Keratinocyte (primary cell): ENCODE data around the gene PDZRN3. TPM values are rescaled to one million over a fixed set of nuclear protein-coding genes. Genes with fewer than 3 reads are reported as not detected.

Experiments used
- DNase-seq: peaks from one replicate; pipeline ENCODE4 v3.0.0-alpha.2; 2011; ENCODE audit warnings: low read depth, missing footprints, low spot score
- FAIRE-seq: peaks from 2 replicates; lab custom pipeline; 2011; peaks lifted over from hg19 to GRCh38; lab: Jason Lieb, UNC
- H2AFZ ChIP-seq: 2 replicates; pipeline ENCODE4 v1.6.0; 2012; ENCODE audit warnings: low read length, control low read depth, inconsistent platforms; ENCODE audit not compliant: control insufficient read depth
- H3K27ac ChIP-seq: 2 replicates; pipeline ENCODE4 v1.5.1; 2011; ENCODE audit warnings: low read length; ENCODE audit not compliant: control insufficient read depth, insufficient read depth
- H3K27me3 ChIP-seq: 3 replicates; pipeline ENCODE4 v1.6.0; 2011; ENCODE audit warnings: low read length; ENCODE audit not compliant: control insufficient read depth, insufficient read depth; ENCODE audit errors: extremely low read depth
- H3K36me3 ChIP-seq, 2 experiments: 2 replicates in 1 of 2; 3 replicates in 1 of 2; pipeline ENCODE4 v1.5.1; 2011; ENCODE audit warnings: low read length in 2 of 2, mild to moderate bottlenecking in 1 of 2; ENCODE audit not compliant: control insufficient read depth in 2 of 2, insufficient read depth in 2 of 2; ENCODE audit errors: extremely low read depth in 1 of 2
- H3K4me1 ChIP-seq: 3 replicates; pipeline ENCODE4 v1.5.1; 2011; ENCODE audit warnings: low read length; ENCODE audit not compliant: control insufficient read depth, insufficient read depth; ENCODE audit errors: extremely low read depth
- H3K4me2 ChIP-seq: 3 replicates; pipeline ENCODE4 v1.6.0; 2011; ENCODE audit warnings: low read depth, low read length; ENCODE audit not compliant: control insufficient read depth, insufficient read depth; ENCODE audit errors: extremely low read depth
- H3K4me3 ChIP-seq, 3 experiments: fragments of 200-600 bp in 1 of 3; sonication (generic) in 1 of 3; 2 replicates in 2 of 3; 3 replicates in 1 of 3; pipeline ENCODE4 v1.5.1; 2011 to 2016; ENCODE audit warnings: low read length in 3 of 3, mild to moderate bottlenecking in 3 of 3, control low read depth in 2 of 3, inconsistent platforms in 1 of 3, low read depth in 1 of 3, mixed read lengths in 1 of 3, mixed run types in 1 of 3, moderate library complexity in 1 of 3; ENCODE audit not compliant: control insufficient read depth in 2 of 3, insufficient read depth in 2 of 3; ENCODE audit errors: extremely low read depth in 1 of 3
- H3K79me2 ChIP-seq: 2 replicates; pipeline ENCODE4 v1.6.0; 2012; ENCODE audit warnings: low read length; ENCODE audit not compliant: control insufficient read depth, insufficient read depth
- H3K9ac ChIP-seq: 3 replicates; pipeline ENCODE4 v1.6.0; 2011; ENCODE audit warnings: low read length; ENCODE audit not compliant: control insufficient read depth, insufficient read depth; ENCODE audit errors: extremely low read depth
- H3K9me1 ChIP-seq: 3 replicates; pipeline ENCODE4 v1.6.0; 2011; ENCODE audit warnings: low read length; ENCODE audit not compliant: control insufficient read depth, insufficient read depth; ENCODE audit errors: extremely low read depth
- H3K9me3 ChIP-seq: 2 replicates; pipeline ENCODE4 v1.5.1; 2012; ENCODE audit warnings: low read depth, low read length; ENCODE audit not compliant: control insufficient read depth
- H4K20me1 ChIP-seq: 3 replicates; pipeline ENCODE4 v1.6.0; 2011; ENCODE audit warnings: low read length; ENCODE audit not compliant: control insufficient read depth, insufficient read depth; ENCODE audit errors: extremely low read depth
- CTCF ChIP-seq, 3 experiments: IDR thresholded peaks in 1 of 3; conservative IDR thresholded peaks in 1 of 3; optimal IDR thresholded peaks in 1 of 3; 2 replicates in 2 of 3; 3 replicates in 1 of 3; pipeline versions ENCODE3 to v1.5.1; 2011; ENCODE audit warnings: low read length in 3 of 3, mild to moderate bottlenecking in 3 of 3, moderate library complexity in 2 of 3, control low read depth in 1 of 3, inconsistent platforms in 1 of 3; ENCODE audit not compliant: insufficient read depth in 2 of 3; ENCODE audit errors: extremely low read depth in 1 of 3
- EZH2 ChIP-seq: IDR thresholded peaks from one replicate; pipeline ENCODE4 v1.6.1; 2012; ENCODE audit warnings: inconsistent platforms, mild to moderate bottlenecking, low read length, moderate library complexity
- dilution Hi-C: fragments of 300-500 bp; cut with MboI; formaldehyde crosslinking; loops from one replicate; pipeline ENCODE4 v1.7.0; 2020; ENCODE audit warnings: low sequenced_read_pairs; ENCODE audit not compliant: extremely low pct_ligation_motif_present
- polyA plus RNA-seq, 5 experiments: library from polyadenylated mRNA; depleted of rRNA in 3 of 5; stranded (reverse) in 3 of 5; stranded (forward) in 1 of 5; unstranded in 1 of 5; fragments of >200 nt; gene quantifications; 1 replicate in 1 of 5; 2 replicates in 3 of 5; 3 replicates in 1 of 5; pipeline versions ENCODE4 v1.2.1 to v1.2.3, GENCODE V29; 2011 to 2012; ENCODE audit warnings: missing spikeins in 2 of 5, low read depth in 1 of 5, low replicate concordance in 1 of 5

The PDZRN3 gene
- polyA plus RNA-seq, 1 donor (not counting 4 experiments of a cell fraction or from before 2014, with no cell fraction given), result not detected

DNA sequence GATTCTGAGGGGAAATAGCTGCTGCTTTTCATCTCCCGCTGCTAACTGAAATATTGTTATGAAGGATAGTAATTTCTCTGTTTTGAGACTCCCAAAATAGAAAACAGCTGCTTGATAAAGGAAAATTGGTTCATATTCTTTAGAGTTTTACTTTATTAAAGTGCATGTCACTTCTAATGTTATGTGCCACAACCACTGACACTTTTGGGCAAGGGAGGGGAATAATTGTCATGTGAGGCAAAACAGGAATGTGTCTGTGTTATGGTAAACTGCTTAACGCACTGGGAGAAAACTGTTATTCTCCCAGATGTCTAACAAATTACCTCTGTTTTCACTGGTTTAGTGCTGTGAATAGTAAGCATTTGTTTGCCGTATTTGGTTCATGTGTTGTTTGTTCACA lies 201.6 kb downstream of the PDZRN3 start:
- no peaks in the 10 kb centered on the region for H3K4me1 ChIP-seq
- no peak overlapping the region for H3K4me2 ChIP-seq
- TF ChIP-seq EZH2, result no peak
- no peaks in the 10 kb centered on the region for H3K9me1 ChIP-seq
- dilution Hi-C loops, result no loop called here
- no peaks in the 10 kb centered on the region for H3K36me3 ChIP-seq
- no peak overlapping the region for H3K4me3 ChIP-seq
- no peaks in the 10 kb centered on the region for H3K79me2 ChIP-seq
- H3K9me3 ChIP-seq, result no peaks in the 10 kb centered on the region
- FAIRE-seq (no peak), DNase-seq (no peak)
- no peaks in the 10 kb centered on the region for H4K20me1 ChIP-seq
- no peak overlapping the region for H2AFZ ChIP-seq
- H3K27ac ChIP-seq, result no peak overlapping the region
- no peaks in the 10 kb centered on the region for H3K27me3 ChIP-seq
- H3K9ac ChIP-seq, result no peak overlapping the region

GRCh38 chr3:73422571-73422970 lies 202.2 kb downstream of the PDZRN3 start:
- Histone ChIP-seq H3K9me3 (no peaks in the 10 kb centered on the region), H3K9ac (no peak overlapping the region), H2AFZ (no peak overlapping the region), H3K4me1 (no peaks in the 10 kb centered on the region), H3K9me1 (no peaks in the 10 kb centered on the region), H3K36me3 (no peaks in the 10 kb centered on the region), H3K27ac (no peak overlapping the region), H4K20me1 (no peaks in the 10 kb centered on the region), H3K27me3 (no peaks in the 10 kb centered on the region), H3K4me3 (no peak overlapping the region), H3K4me2 (no peak overlapping the region), H3K79me2 (no peaks in the 10 kb centered on the region)
- dilution Hi-C loops, result no loop called here
- DNase-seq (no peak), FAIRE-seq (no peak)
- no peak for TF ChIP-seq CTCF (optimal IDR thresholded peaks at IDR 0.05 in 1 of 3, IDR thresholded peaks at IDR 0.05 in 1 of 3, conservative IDR thresholded peaks at IDR 0.05 in 1 of 3; ENCODE audit: extremely low read depth in 1 of 3, insufficient read depth in 2 of 3, low read length in 3 of 3)
- no peak for TF ChIP-seq EZH2

- H3K79me2 ChIP-seq, result no peaks in the 10 kb centered on the region
- H3K9me3 ChIP-seq, result no peaks in the 10 kb centered on the region
- H3K9ac ChIP-seq, result no peak overlapping the region
- H3K4me2 ChIP-seq, result no peak overlapping the region
- H3K4me1 ChIP-seq, result no peaks in the 10 kb centered on the region
- no peak overlapping the region for H3K4me3 ChIP-seq
- dilution Hi-C loops, result no loop called here
- no peaks in the 10 kb centered on the region for H4K20me1 ChIP-seq
- H3K27me3 ChIP-seq, result no peaks in the 10 kb centered on the region
- TF ChIP-seq EZH2 (no peak), CTCF (optimal IDR thresholded peaks at IDR 0.05 in 1 of 3, IDR thresholded peaks at IDR 0.05 in 1 of 3, conservative IDR thresholded peaks at IDR 0.05 in 1 of 3; ENCODE audit: extremely low read depth in 1 of 3, insufficient read depth in 2 of 3, low read length in 3 of 3) (no peak)
- FAIRE-seq (no peak), DNase-seq (no peak)
- H3K27ac ChIP-seq, result no peak overlapping the region
- H2AFZ ChIP-seq, result no peak overlapping the region
- H3K36me3 ChIP-seq, result no peaks in the 10 kb centered on the region
- no peaks in the 10 kb centered on the region for H3K9me1 ChIP-seq
Observed at GRCh38 chr3:73419942-73420341, 204.8 kb downstream of the PDZRN3 start.
